NCI-H446 (cell line): ENCODE measurements around the gene ERGIC1.

Experiments used
- DNase-seq, 2 experiments: peaks; one replicate each; lab custom pipeline; 2025; lab: John Stamatoyannopoulos, UW

Gene ERGIC1

GRCh38 chr5:172985596-172985995 is 151.5 kb downstream of the ERGIC1 start:
- no peak for DNase-seq

GRCh38 chr5:172988276-172988675 is 154.2 kb downstream of the ERGIC1 start:
- no peak for DNase-seq

- no peak for DNase-seq
Measured at GRCh38 chr5:172990776-172991175, 156.7 kb downstream of the ERGIC1 start.

- no peak for DNase-seq
Measured at GRCh38 chr5:172994405-172994804, 160.4 kb downstream of the ERGIC1 start.

GRCh38 chr5:172999372-172999973 is 165.4 kb downstream of the ERGIC1 start:
- DNase-seq, result no peak

GRCh38 chr5:172999974-173000373 is 165.9 kb downstream of the ERGIC1 start:
- DNase-seq, result no peak

GRCh38 chr5:173001229-173001841 is 167.3 kb downstream of the ERGIC1 start:
- DNase-seq, result no peak
